ENCODE measurements around the gene TACR1. TPM values are rescaled to one million over a fixed set of nuclear protein-coding genes. Genes with fewer than 3 reads are reported as not detected.

The TACR1 gene
- total RNA-seq, 1 experiment from 2014 or later = not detected

- no peak for TF ChIP-seq CTCF (IDR thresholded peaks at IDR 0.05; ENCODE audit: unreplicated experiment)
- CTCF ChIA-PET = no interaction called here
- no TSS peak for BruUV-seq (replicated peaks)
- H3K4me1 Mint-ChIP-seq (ENCODE audit: low read depth, unreplicated experiment) = no peaks in the 10 kb centered on the region
- no peaks in the 10 kb centered on the region for H3K9me3 Mint-ChIP-seq (ENCODE audit: low read depth, unreplicated experiment)
- H3K4me3 Mint-ChIP-seq (ENCODE audit: low read depth, unreplicated experiment) = no peak overlapping the region
- H3K27ac Mint-ChIP-seq (ENCODE audit: unreplicated experiment) = no peak overlapping the region
- intact Hi-C loops (cut with micrococcal nuclease; ENCODE audit: unreplicated experiment) = no loop called here
- H3K27me3 Mint-ChIP-seq (ENCODE audit: unreplicated experiment) = peaks cover 31% of the 10 kb centered on the region
- no peak for DNase-seq
- H3K36me3 Mint-ChIP-seq (ENCODE audit: insufficient read depth, unreplicated experiment) = no peaks in the 10 kb centered on the region
Measured at GRCh38 chr2:75226617-75227016, 27.3 kb upstream of the TACR1 start.

- CTCF ChIA-PET = no interaction called here
- no peak for DNase-seq
- H3K9me3 Mint-ChIP-seq (ENCODE audit: low read depth, unreplicated experiment) = no peaks in the 10 kb centered on the region
- no peak overlapping the region for H3K27ac Mint-ChIP-seq (ENCODE audit: unreplicated experiment)
- no peaks in the 10 kb centered on the region for H3K4me1 Mint-ChIP-seq (ENCODE audit: low read depth, unreplicated experiment)
- no peak overlapping the region for H3K4me3 Mint-ChIP-seq (ENCODE audit: low read depth, unreplicated experiment)
- peaks cover 31% of the 10 kb centered on the region for H3K27me3 Mint-ChIP-seq (ENCODE audit: unreplicated experiment)
- H3K36me3 Mint-ChIP-seq (ENCODE audit: insufficient read depth, unreplicated experiment) = no peaks in the 10 kb centered on the region
- intact Hi-C loops (cut with micrococcal nuclease; ENCODE audit: unreplicated experiment) = no loop called here
- no TSS peak for BruUV-seq (replicated peaks)
- TF ChIP-seq CTCF (IDR thresholded peaks at IDR 0.05; ENCODE audit: unreplicated experiment) = no peak
Measured at GRCh38 chr2:75226099-75226498, 26.8 kb upstream of the TACR1 start.

- intact Hi-C loops (cut with micrococcal nuclease; ENCODE audit: unreplicated experiment) = no loop called here
- no peaks in the 10 kb centered on the region for H3K36me3 Mint-ChIP-seq (ENCODE audit: insufficient read depth, unreplicated experiment)
- no peak overlapping the region for H3K4me3 Mint-ChIP-seq (ENCODE audit: low read depth, unreplicated experiment)
- no peak overlapping the region for H3K27ac Mint-ChIP-seq (ENCODE audit: unreplicated experiment)
- CTCF ChIA-PET = no interaction called here
- no TSS peak for BruUV-seq (replicated peaks)
- H3K4me1 Mint-ChIP-seq (ENCODE audit: low read depth, unreplicated experiment) = no peaks in the 10 kb centered on the region
- no peaks in the 10 kb centered on the region for H3K9me3 Mint-ChIP-seq (ENCODE audit: low read depth, unreplicated experiment)
- H3K27me3 Mint-ChIP-seq (ENCODE audit: unreplicated experiment) = peaks cover 31% of the 10 kb centered on the region
- no peak for DNase-seq
- no peak for TF ChIP-seq CTCF (IDR thresholded peaks at IDR 0.05; ENCODE audit: unreplicated experiment)
Measured at GRCh38 chr2:75224636-75225094, 25.3 kb upstream of the TACR1 start.

GRCh38 chr2:75222527-75222926, 23.2 kb upstream of the TACR1 start:
- Mint-ChIP-seq H3K4me3 (ENCODE audit: low read depth, unreplicated experiment) (no peak overlapping the region), H3K4me1 (ENCODE audit: low read depth, unreplicated experiment) (no peaks in the 10 kb centered on the region), H3K27me3 (ENCODE audit: unreplicated experiment) (peaks cover 39% of the 10 kb centered on the region), H3K9me3 (ENCODE audit: low read depth, unreplicated experiment) (no peaks in the 10 kb centered on the region), H3K36me3 (ENCODE audit: insufficient read depth, unreplicated experiment) (no peaks in the 10 kb centered on the region), H3K27ac (ENCODE audit: unreplicated experiment) (no peak overlapping the region)
- intact Hi-C loops (cut with micrococcal nuclease; ENCODE audit: unreplicated experiment) = no loop called here
- no TSS peak for BruUV-seq (replicated peaks)
- CTCF ChIA-PET = no interaction called here
- TF ChIP-seq CTCF (IDR thresholded peaks at IDR 0.05; ENCODE audit: unreplicated experiment) = no peak
- no peak for DNase-seq
